HepG2 (cell line): Measurements from ENCODE around the gene SALL2. TPM values are rescaled to one million over a fixed set of nuclear protein-coding genes. Genes with fewer than 3 reads are reported as not detected.

Source experiments
- ATAD3A ChIP-seq: sonication (generic); formaldehyde crosslinking; IDR thresholded peaks from 2 replicates; pipeline ENCODE4 v1.4.0; 2020; ENCODE audit warnings: missing genetic modification reagents
- BCL6 ChIP-seq: IDR thresholded peaks from 2 replicates; pipeline ENCODE4 v1.6.1; 2016; ENCODE audit warnings: missing genetic modification reagents, missing compliant biosample characterization
- DNMT3B ChIP-seq: conservative IDR thresholded peaks from 2 replicates; pipeline ENCODE4 v1.6.1; 2016; ENCODE audit warnings: missing biosample characterization, control low read depth
- GPN1 ChIP-seq: sonication (generic); formaldehyde crosslinking; IDR thresholded peaks from 2 replicates; pipeline ENCODE4 v1.5.1; 2020; ENCODE audit warnings: missing genetic modification reagents, borderline replicate concordance
- GTF3A ChIP-seq: sonication (generic); formaldehyde crosslinking; conservative IDR thresholded peaks from 2 replicates; pipeline ENCODE4 v1.4.0; 2020; ENCODE audit warnings: mild to moderate bottlenecking, missing genetic modification reagents
- HNRNPLL ChIP-seq: fragments of 200-400 bp; formaldehyde crosslinking; IDR thresholded peaks from 2 replicates; pipeline ENCODE4 v1.6.1; 2017; ENCODE audit warnings: mild to moderate bottlenecking, low read depth, low read length; ENCODE audit not compliant: poor library complexity, severe bottlenecking
- ISX ChIP-seq: sonication (generic); formaldehyde crosslinking; conservative IDR thresholded peaks from 2 replicates; pipeline ENCODE4 v1.5.0; 2020; ENCODE audit warnings: missing genetic modification reagents
- KAT7 ChIP-seq: IDR thresholded peaks from 2 replicates; pipeline ENCODE4 v1.6.1; 2018; ENCODE audit warnings: borderline replicate concordance, missing compliant biosample characterization
- KMT2A ChIP-seq: sonication (generic); formaldehyde crosslinking; IDR thresholded peaks from 2 replicates; pipeline ENCODE4 v1.4.0; 2020; ENCODE audit warnings: missing genetic modification reagents
- MEIS2 ChIP-seq: sonication (generic); formaldehyde crosslinking; IDR thresholded peaks from 2 replicates; pipeline ENCODE4 v1.9.0; 2021; ENCODE audit warnings: mild to moderate bottlenecking, missing genetic modification reagents
- NCOA2 ChIP-seq: sonication (generic); formaldehyde crosslinking; IDR thresholded peaks from 2 replicates; pipeline ENCODE4 v1.8.0; 2022; ENCODE audit warnings: inconsistent platforms
- NCOA5 ChIP-seq: sonication (generic); formaldehyde crosslinking; IDR thresholded peaks from 2 replicates; pipeline ENCODE4 v1.4.0; 2020; ENCODE audit warnings: missing genetic modification reagents
- NONO ChIP-seq, 2 experiments: fragments of 450-650 bp in 1 of 2; sonication (generic) in 1 of 2; formaldehyde crosslinking in 1 of 2; IDR thresholded peaks in 1 of 2; conservative IDR thresholded peaks in 1 of 2; 2 replicates each; pipeline versions ENCODE4 v1.6.1 to v1.8.0; 2017 to 2022; ENCODE audit warnings: mild to moderate bottlenecking in 1 of 2, missing genetic modification reagents in 1 of 2, moderate library complexity in 1 of 2
- ZBTB7A ChIP-seq: sonication (generic); formaldehyde crosslinking; IDR thresholded peaks from 2 replicates; pipeline ENCODE4 v1.8.0; 2022; ENCODE audit warnings: mild to moderate bottlenecking, missing genetic modification reagents
- ZNF124 ChIP-seq: sonication (generic); formaldehyde crosslinking; IDR thresholded peaks from 2 replicates; pipeline ENCODE4 v1.4.0; 2020; ENCODE audit warnings: missing genetic modification reagents
- ZNF501 ChIP-seq: sonication (generic); formaldehyde crosslinking; IDR thresholded peaks from 2 replicates; pipeline ENCODE4 v1.5.1; 2020; ENCODE audit warnings: mild to moderate bottlenecking, moderate library complexity, missing genetic modification reagents
- ZNF510 ChIP-seq: sonication (generic); formaldehyde crosslinking; IDR thresholded peaks from 2 replicates; pipeline ENCODE4 v1.4.0; 2020; ENCODE audit warnings: low read depth, mild to moderate bottlenecking, missing genetic modification reagents
- ZNF557 ChIP-seq: sonication (generic); formaldehyde crosslinking; IDR thresholded peaks from 2 replicates; pipeline ENCODE4 v1.4.0; 2020; ENCODE audit warnings: missing genetic modification reagents
- ZNF839 ChIP-seq: sonication (generic); formaldehyde crosslinking; IDR thresholded peaks from 2 replicates; pipeline ENCODE4 v1.4.0; 2020; ENCODE audit warnings: missing genetic modification reagents, mild to moderate bottlenecking, borderline replicate concordance
- polyA plus RNA-seq, 8 experiments: library from polyadenylated mRNA; depleted of rRNA in 3 of 8; stranded (reverse) in 7 of 8; unstranded in 1 of 8; fragments of >200 nt; fragmentation: Illumina TruSeq in 4 of 8; extraction: Trizol in 4 of 8; gene quantifications; 2 replicates each; pipeline versions ENCODE4 v1.2.1 to v1.2.3, GENCODE V29; 2011 to 2016; ENCODE audit warnings: low read depth in 4 of 8, missing spikeins in 1 of 8, mixed read lengths in 1 of 8; ENCODE audit not compliant: insufficient read depth in 1 of 8
- total RNA-seq, 5 experiments: library from RNA; depleted of rRNA; stranded (reverse); fragments of >200 nt; fragmentation: Illumina TruSeq; extraction: Trizol; gene quantifications; 2 replicates each; pipeline ENCODE4 v1.2.3, GENCODE V29; 2016; ENCODE audit warnings: low read depth in 1 of 5
- TF ChIP-seq, protein P1 (sequence below): IDR thresholded peaks from 2 replicates; pipeline ENCODE4 v1.6.1; 2016
- TF ChIP-seq, protein P2 (sequence below): sonication (generic); formaldehyde crosslinking; IDR thresholded peaks from 2 replicates; pipeline ENCODE4 v1.9.0; 2021; ENCODE audit warnings: missing genetic modification reagents, borderline replicate concordance
- TF ChIP-seq, protein P3 (sequence below): sonication (generic); formaldehyde crosslinking; IDR thresholded peaks from 2 replicates; pipeline ENCODE4 v1.4.0; 2020; ENCODE audit warnings: missing genetic modification reagents
- TF ChIP-seq, protein P4 (sequence below): sonication (generic); formaldehyde crosslinking; IDR thresholded peaks from 2 replicates; pipeline ENCODE4 v1.9.0; 2021; ENCODE audit warnings: missing genetic modification reagents, mild to moderate bottlenecking, borderline replicate concordance

The SALL2 gene
- total and polyA plus RNA-seq, 2 of the 13 experiments (the other 11 are each of a cell fraction or from before 2014, with no cell fraction given) = 4.9 to 5.8 TPM

DNA sequence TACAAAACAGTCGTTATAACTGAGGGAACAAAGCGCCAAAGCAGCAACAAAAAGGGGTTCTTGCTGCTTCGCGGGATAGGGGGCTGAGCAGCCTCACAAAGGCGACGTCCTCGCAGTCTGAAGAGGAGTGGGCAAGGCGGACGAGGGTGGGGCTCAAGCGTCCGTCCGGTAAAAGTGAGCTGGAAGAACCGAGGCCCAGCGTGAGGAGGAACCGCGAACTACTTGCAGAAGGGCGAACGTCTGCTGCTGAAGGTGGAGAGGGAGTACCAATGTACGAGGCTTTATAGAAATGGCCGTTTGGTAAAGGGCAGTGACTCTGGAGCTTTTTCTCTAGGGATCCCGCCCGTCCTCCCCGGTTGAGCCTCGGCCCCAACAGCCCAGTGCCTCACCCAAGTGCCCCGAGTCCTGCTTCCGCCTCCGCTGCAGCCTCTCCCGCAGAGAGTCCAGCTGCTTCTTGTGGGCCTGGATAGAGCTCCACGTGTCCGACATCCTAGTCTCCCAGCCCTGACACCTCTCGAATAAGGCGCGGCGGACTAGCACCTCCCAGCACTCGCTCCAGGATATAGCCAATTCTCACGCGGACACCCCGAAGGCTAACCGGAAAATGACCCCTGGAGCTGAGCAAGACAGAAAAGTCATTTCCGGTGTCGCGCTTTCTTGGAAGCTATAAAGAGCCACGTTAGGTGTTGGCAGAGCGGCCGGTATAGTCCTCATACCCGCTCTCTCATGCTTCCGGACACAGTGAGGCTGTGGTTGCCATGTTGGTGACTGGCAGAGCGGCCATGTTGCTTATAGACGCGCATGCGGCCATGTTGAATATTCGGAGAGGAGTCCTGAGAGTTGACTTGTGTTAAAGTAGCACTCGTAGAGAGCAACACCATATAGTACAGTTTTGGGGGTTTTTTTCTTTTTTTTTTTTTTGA is 15.2 kb downstream of the SALL2 start, which contains the start of gene METTL3 (continued):
- no peak for TF ChIP-seq GPN1
- TF ChIP-seq GTF3A = no peak
- TF ChIP-seq ZNF839 (CRISPR knock-in tag) = no peak
- TF ChIP-seq, protein P1, sequence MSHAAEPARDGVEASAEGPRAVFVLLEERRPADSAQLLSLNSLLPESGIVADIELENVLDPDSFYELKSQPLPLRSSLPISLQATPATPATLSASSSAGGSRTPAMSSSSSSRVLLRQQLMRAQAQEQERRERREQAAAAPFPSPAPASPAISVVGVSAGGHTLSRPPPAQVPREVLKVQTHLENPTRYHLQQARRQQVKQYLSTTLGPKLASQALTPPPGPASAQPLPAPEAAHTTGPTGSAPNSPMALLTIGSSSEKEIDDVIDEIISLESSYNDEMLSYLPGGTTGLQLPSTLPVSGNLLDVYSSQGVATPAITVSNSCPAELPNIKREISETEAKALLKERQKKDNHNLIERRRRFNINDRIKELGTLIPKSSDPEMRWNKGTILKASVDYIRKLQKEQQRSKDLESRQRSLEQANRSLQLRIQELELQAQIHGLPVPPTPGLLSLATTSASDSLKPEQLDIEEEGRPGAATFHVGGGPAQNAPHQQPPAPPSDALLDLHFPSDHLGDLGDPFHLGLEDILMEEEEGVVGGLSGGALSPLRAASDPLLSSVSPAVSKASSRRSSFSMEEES = peak; percentile 90; the same call in 1 of the 2 replicates
- TF ChIP-seq DNMT3B (CRISPR knock-in tag) = 0 out of 2 replicates have a peak, but pooled peaks have one; percentile 22
- TF ChIP-seq KAT7 = peak; percentile 97
- peak; percentile 95 for TF ChIP-seq KMT2A
- peak; percentile 98 for TF ChIP-seq ZNF501 (CRISPR knock-in tag)
- TF ChIP-seq HNRNPLL = peak; percentile 28
- peak; percentile 60 for TF ChIP-seq BCL6 (CRISPR knock-in tag)
- peak; percentile 87 for TF ChIP-seq ZNF557 (CRISPR knock-in tag)
- TF ChIP-seq, protein P2, sequence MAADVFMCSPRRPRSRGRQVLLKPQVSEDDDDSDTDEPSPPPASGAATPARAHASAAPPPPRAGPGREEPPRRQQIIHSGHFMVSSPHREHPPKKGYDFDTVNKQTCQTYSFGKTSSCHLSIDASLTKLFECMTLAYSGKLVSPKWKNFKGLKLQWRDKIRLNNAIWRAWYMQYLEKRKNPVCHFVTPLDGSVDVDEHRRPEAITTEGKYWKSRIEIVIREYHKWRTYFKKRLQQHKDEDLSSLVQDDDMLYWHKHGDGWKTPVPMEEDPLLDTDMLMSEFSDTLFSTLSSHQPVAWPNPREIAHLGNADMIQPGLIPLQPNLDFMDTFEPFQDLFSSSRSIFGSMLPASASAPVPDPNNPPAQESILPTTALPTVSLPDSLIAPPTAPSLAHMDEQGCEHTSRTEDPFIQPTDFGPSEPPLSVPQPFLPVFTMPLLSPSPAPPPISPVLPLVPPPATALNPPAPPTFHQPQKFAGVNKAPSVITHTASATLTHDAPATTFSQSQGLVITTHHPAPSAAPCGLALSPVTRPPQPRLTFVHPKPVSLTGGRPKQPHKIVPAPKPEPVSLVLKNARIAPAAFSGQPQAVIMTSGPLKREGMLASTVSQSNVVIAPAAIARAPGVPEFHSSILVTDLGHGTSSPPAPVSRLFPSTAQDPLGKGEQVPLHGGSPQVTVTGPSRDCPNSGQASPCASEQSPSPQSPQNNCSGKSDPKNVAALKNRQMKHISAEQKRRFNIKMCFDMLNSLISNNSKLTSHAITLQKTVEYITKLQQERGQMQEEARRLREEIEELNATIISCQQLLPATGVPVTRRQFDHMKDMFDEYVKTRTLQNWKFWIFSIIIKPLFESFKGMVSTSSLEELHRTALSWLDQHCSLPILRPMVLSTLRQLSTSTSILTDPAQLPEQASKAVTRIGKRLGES (CRISPR knock-in tag) = no peak; the same call in 1 of the 2 replicates
- TF ChIP-seq, protein P3, sequence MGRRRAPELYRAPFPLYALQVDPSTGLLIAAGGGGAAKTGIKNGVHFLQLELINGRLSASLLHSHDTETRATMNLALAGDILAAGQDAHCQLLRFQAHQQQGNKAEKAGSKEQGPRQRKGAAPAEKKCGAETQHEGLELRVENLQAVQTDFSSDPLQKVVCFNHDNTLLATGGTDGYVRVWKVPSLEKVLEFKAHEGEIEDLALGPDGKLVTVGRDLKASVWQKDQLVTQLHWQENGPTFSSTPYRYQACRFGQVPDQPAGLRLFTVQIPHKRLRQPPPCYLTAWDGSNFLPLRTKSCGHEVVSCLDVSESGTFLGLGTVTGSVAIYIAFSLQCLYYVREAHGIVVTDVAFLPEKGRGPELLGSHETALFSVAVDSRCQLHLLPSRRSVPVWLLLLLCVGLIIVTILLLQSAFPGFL (CRISPR knock-in tag) = peak; percentile 91; the same call in 1 of the 2 replicates
- no peak for TF ChIP-seq ZNF510
- TF ChIP-seq ZBTB7A = peak; percentile 84; the same call in 1 of the 2 replicates
- no peak for TF ChIP-seq ATAD3A (CRISPR knock-in tag)
- no peak for TF ChIP-seq NCOA5 (CRISPR knock-in tag)
- TF ChIP-seq, protein P4, sequence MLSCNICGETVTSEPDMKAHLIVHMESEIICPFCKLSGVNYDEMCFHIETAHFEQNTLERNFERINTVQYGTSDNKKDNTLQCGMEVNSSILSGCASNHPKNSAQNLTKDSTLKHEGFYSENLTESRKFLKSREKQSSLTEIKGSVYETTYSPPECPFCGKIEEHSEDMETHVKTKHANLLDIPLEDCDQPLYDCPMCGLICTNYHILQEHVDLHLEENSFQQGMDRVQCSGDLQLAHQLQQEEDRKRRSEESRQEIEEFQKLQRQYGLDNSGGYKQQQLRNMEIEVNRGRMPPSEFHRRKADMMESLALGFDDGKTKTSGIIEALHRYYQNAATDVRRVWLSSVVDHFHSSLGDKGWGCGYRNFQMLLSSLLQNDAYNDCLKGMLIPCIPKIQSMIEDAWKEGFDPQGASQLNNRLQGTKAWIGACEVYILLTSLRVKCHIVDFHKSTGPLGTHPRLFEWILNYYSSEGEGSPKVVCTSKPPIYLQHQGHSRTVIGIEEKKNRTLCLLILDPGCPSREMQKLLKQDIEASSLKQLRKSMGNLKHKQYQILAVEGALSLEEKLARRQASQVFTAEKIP = no peak
- no peak for TF ChIP-seq MEIS2
- no peak for TF ChIP-seq NONO (IDR thresholded peaks at IDR 0.05)
- peak; percentile 92 for TF ChIP-seq NONO (CRISPR knock-in tag; conservative IDR thresholded peaks at IDR 0.05)
- TF ChIP-seq NCOA2 (CRISPR knock-in tag) = peak; percentile 55
- no peak for TF ChIP-seq ISX (CRISPR knock-in tag)
- TF ChIP-seq ZNF124 (CRISPR knock-in tag) = peak; percentile 97
